ENCODE data around the gene DUSP12.
A peak's percentile ranks its signal among the peaks of the same experiment; 100 is the strongest.

The DUSP12 gene

GRCh38 chr1:161738627-161739287 is 10.8 kb upstream of the DUSP12 start:
- peak; percentile 70 for TF ChIP-seq MYC (IDR thresholded peaks at IDR 0.05; ENCODE audit: low read depth, low read length)
- TF ChIP-seq CTCF (IDR thresholded peaks at IDR 0.05; ENCODE audit: low read depth, low read length), result peak; percentile 54
- TF ChIP-seq, protein P1, sequence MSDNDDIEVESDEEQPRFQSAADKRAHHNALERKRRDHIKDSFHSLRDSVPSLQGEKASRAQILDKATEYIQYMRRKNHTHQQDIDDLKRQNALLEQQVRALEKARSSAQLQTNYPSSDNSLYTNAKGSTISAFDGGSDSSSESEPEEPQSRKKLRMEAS (IDR thresholded peaks at IDR 0.05; ENCODE audit: low read depth, low read length), result peak; percentile 88
- no peak for TF ChIP-seq POLR2A (IDR thresholded peaks at IDR 0.05; ENCODE audit: extremely low read depth, insufficient read length)
- H3K4me3 ChIP-seq (ENCODE audit: low read depth, low read length), result no peak overlapping the region
- peak; percentile 89 for DNase-seq (ENCODE audit: low read depth)

GRCh38 chr1:161739865-161740566 is 9.6 kb upstream of the DUSP12 start:
- H3K4me3 ChIP-seq (ENCODE audit: low read depth, low read length), result no peak overlapping the region

DNA sequence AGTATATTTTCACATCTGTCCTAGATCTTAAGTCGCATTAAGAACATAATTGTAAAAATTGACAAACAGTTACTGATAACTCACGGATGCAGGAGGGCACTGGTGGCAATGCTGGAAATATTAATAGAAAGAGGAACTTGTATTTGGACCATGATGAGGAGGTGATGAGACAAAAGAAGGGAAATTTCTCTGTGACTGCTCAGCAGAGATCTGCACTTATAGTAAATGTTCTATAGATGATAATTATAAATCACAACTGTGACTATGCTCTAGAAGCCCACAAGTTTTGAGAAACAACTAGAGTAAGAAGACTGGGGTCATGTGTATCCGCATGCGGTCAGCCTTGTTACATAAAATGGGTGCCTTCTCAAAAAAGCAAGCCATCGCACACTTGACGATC is 8.7 kb upstream of the DUSP12 start:
- no peak overlapping the region for H3K4me3 ChIP-seq (ENCODE audit: low read depth, low read length)
- no peak for DNase-seq (ENCODE audit: low read depth)
- TF ChIP-seq, protein P1 (IDR thresholded peaks at IDR 0.05; ENCODE audit: low read depth, low read length), result no peak
- TF ChIP-seq POLR2A (IDR thresholded peaks at IDR 0.05; ENCODE audit: extremely low read depth, insufficient read length) (no peak), MYC (IDR thresholded peaks at IDR 0.05; ENCODE audit: low read depth, low read length) (no peak), CTCF (IDR thresholded peaks at IDR 0.05; ENCODE audit: low read depth, low read length) (no peak)

More at GRCh38 chr1:161739865-161740566, 9.6 kb upstream of the DUSP12 start:
- no peak for DNase-seq (ENCODE audit: low read depth)
- no peak for TF ChIP-seq CTCF (IDR thresholded peaks at IDR 0.05; ENCODE audit: low read depth, low read length)
- TF ChIP-seq, protein P1 (IDR thresholded peaks at IDR 0.05; ENCODE audit: low read depth, low read length), result no peak
- TF ChIP-seq MYC (IDR thresholded peaks at IDR 0.05; ENCODE audit: low read depth, low read length), result no peak
- no peak for TF ChIP-seq POLR2A (IDR thresholded peaks at IDR 0.05; ENCODE audit: extremely low read depth, insufficient read length)

DNA sequence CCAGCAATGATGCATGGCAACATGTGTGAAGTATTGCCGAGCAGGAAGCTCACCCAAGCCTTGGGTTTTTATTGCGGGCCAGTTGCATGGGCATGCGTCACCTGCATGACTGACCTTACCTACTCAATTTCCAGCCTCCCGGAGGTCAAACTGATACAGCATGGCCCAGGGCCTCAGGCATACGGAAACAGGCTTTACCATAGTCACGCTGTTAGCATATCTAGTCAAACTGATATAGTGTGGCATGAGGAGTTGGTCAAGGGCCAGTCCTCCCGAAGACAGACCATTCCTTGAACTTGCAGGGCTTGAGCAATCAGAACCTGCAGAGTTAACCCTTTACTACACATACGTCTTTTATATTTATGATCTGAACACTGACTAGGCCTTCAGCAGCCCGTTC is 6.4 kb upstream of the DUSP12 start:
- DNase-seq (ENCODE audit: low read depth), result no peak
- TF ChIP-seq, protein P1 (IDR thresholded peaks at IDR 0.05; ENCODE audit: low read depth, low read length), result no peak
- TF ChIP-seq POLR2A (IDR thresholded peaks at IDR 0.05; ENCODE audit: extremely low read depth, insufficient read length) (no peak), MYC (IDR thresholded peaks at IDR 0.05; ENCODE audit: low read depth, low read length) (no peak), CTCF (IDR thresholded peaks at IDR 0.05; ENCODE audit: low read depth, low read length) (no peak)
- H3K4me3 ChIP-seq (ENCODE audit: low read depth, low read length), result no peak overlapping the region

DNA sequence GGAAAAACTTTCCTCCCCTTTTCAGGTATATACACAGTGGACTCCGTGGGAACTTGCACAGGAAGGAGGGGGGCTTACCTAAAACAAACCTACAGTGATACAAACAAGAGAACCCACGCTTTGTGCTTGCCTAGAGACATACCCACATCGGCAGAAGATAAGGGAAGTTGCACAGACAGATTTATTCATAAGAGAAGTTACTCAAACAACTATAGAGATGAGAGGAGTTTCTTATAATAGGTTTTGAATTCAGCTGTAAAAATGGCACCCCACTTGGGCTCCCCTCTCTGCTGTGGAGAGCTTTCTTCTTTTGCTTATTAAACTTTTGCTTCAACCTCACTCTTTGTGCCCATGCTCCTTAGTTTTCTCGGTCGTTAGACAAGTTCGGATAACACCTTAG is 1.8 kb upstream of the DUSP12 start:
- no peak for TF ChIP-seq CTCF (IDR thresholded peaks at IDR 0.05; ENCODE audit: low read depth, low read length)
- H3K4me3 ChIP-seq (ENCODE audit: low read depth, low read length), result no peak overlapping the region
- DNase-seq (ENCODE audit: low read depth), result no peak
